Adrenal gland (tissue), 12 donors: Measurements from ENCODE around the gene KLHL29. TPM values are rescaled to one million over a fixed set of nuclear protein-coding genes. Genes with fewer than 3 reads are reported as not detected.

Source experiments
- DNase-seq, 7 donors: peaks; one replicate each; pipeline ENCODE4 v3.0.0-alpha.2; 2019 to 2020
- H3K27ac ChIP-seq, 5 donors: fragments of 200-600 bp; sonication (generic) in 4 of 5; 1 replicate in 3 of 5; 2 replicates in 2 of 5; pipeline versions ENCODE4 v1.5.1 to v1.8.0; 2016 to 2020; ENCODE audit warnings: mild to moderate bottlenecking in 1 of 5
- H3K27me3 ChIP-seq: fragments of 200-600 bp; 2 replicates; pipeline ENCODE4 v1.8.0; 2021
- H3K36me3 ChIP-seq, 2 donors: fragments of 200-600 bp; replicated peaks in 1 of 2; 1 replicate in 1 of 2; 2 replicates in 1 of 2; pipeline versions ENCODE4 v1.5.1 to v1.8.0; 2018 to 2022
- H3K4me1 ChIP-seq, 2 donors: fragments of 200-600 bp; replicated peaks in 1 of 2; 1 replicate in 1 of 2; 2 replicates in 1 of 2; pipeline versions ENCODE4 v1.5.1 to v1.8.0; 2018 to 2021
- H3K4me3 ChIP-seq, 4 donors: fragments of 200-600 bp; sonication (generic) in 3 of 4; one replicate each; pipeline ENCODE4 v1.5.1; 2016 to 2018
- H3K9me3 ChIP-seq, 3 donors: fragments of 200-600 bp; sonication (generic) in 1 of 3; replicated peaks in 1 of 3; 1 replicate in 2 of 3; 2 replicates in 1 of 3; pipeline versions ENCODE4 v1.5.1 to v1.8.0; 2016 to 2021
- POLR2A ChIP-seq, 2 donors: fragments of 450-650 bp; IDR thresholded peaks; one replicate each; pipeline ENCODE4 v1.6.1; 2017; ENCODE audit warnings: antibody characterized with exemption in 2 of 2, mild to moderate bottlenecking in 2 of 2, moderate library complexity in 1 of 2
- WGBS, 4 donors: extraction: QIAGEN DNeasy Blood & Tissue Kit in 2 of 4; methylation state at CpG; one replicate each; pipeline versions ENCODE4 v1.1.5 to v1.1.7; 2013 to 2017; 5-methylcytosine and 5-hydroxymethylcytosine counted together
- intact Hi-C, 2 donors: fragments of 100-400 bp; cut with DNase I; formaldehyde crosslinking; loops; one replicate each; pipeline versions ENCODE4 v1.14.1 to v1.15.0; 2022 to 2023
- polyA plus RNA-seq, 3 donors: library from polyadenylated mRNA; stranded (reverse); fragments of 200-250 nt in 2 of 3; fragments of 350-450 nt in 1 of 3; fragmentation: Illumina TruSeq in 1 of 3; extraction: RNeasy Lipid Tissue Mini Kit (QIAGEN cat#74804) in 1 of 3; gene quantifications; one replicate each; pipeline ENCODE4 v1.2.3, GENCODE V29; 2013 to 2014
- total RNA-seq, 9 donors: library from RNA; depleted of rRNA in 4 of 9; stranded (reverse); fragments of >200 nt in 4 of 9; fragments of 120-200 nt in 1 of 9; fragmentation: NEBNext Ultra II Directional in 1 of 9; extraction: Animal tissue kit (Norgen Biotek cat#: 25700) in 1 of 9; gene quantifications; one replicate each; pipeline versions ENCODE4 v1.1.0 to v1.2.4, GENCODE V29; 2013 to 2023
- TF ChIP-seq, protein P1 (sequence below), 6 experiments: fragments of 450-650 bp in 4 of 6; fragments of 200-600 bp in 2 of 6; sonication (generic) in 1 of 6; IDR thresholded peaks; 1 replicate in 5 of 6; 2 replicates in 1 of 6; pipeline versions ENCODE4 v1.5.1 to v1.8.0; 2016 to 2021; ENCODE audit warnings: antibody characterized with exemption in 6 of 6, mild to moderate bottlenecking in 2 of 6, moderate library complexity in 1 of 6
- donor health status: healthy with polysubstance abuse.
- donor health status: Bipolar disorder and iron deficiency.
- donor health status: DM: yes; HTN: yes; CAD: no.
- donor health status: DM: no; HTN: no; CAD: no.
- donor health status: DM: no; HTN: no; CAD: no.
- donor health status: DM: yes; HTN: yes; CAD: no.

KLHL29 gene
- total and polyA plus RNA-seq, 12 donors = 1.9 to 24.5 (median 15.7) TPM

DNA sequence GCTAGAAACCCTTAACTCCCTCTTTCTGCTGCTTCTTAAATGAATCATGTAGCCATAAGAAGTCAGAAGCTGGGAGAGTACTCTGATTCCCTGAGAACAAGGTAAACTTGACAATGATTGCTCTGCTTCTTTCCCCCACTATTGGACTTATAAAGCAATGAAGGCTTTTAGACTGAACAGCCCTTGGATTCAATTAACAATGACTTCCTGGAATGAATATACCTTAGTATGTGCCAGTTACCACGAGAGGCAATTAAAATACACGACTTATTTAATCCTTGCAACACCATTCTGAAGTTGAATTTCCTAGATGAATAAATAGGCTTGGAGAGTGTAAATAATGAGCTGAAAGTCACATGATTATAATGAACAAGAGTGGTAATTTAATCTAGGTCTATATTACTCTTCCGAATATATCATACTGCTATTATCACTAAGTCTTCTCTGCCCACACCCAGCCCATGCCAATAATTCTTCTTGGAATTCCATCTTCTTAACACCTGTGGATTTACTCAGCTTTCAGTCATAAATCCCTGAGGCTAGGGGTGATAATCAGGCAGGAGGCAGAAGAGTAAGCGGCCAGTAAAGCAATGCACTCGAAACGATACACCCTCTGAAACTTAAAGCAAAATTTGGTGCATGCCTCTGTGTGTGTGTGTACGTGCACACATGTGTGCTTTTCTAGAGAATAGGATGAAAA is 371.8 kb downstream of the KLHL29 start:
- H3K9me3 ChIP-seq = no peaks in the 10 kb centered on the region
- H3K27me3 ChIP-seq = no peaks in the 10 kb centered on the region
- WGBS, 4 donors = 95 to 96% (median 95%) methylated on average over 7 of the region's 7 CpGs
- no peak for TF ChIP-seq POLR2A (IDR thresholded peaks at IDR 0.05)
- TF ChIP-seq, protein P1, sequence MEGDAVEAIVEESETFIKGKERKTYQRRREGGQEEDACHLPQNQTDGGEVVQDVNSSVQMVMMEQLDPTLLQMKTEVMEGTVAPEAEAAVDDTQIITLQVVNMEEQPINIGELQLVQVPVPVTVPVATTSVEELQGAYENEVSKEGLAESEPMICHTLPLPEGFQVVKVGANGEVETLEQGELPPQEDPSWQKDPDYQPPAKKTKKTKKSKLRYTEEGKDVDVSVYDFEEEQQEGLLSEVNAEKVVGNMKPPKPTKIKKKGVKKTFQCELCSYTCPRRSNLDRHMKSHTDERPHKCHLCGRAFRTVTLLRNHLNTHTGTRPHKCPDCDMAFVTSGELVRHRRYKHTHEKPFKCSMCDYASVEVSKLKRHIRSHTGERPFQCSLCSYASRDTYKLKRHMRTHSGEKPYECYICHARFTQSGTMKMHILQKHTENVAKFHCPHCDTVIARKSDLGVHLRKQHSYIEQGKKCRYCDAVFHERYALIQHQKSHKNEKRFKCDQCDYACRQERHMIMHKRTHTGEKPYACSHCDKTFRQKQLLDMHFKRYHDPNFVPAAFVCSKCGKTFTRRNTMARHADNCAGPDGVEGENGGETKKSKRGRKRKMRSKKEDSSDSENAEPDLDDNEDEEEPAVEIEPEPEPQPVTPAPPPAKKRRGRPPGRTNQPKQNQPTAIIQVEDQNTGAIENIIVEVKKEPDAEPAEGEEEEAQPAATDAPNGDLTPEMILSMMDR (IDR thresholded peaks at IDR 0.05) = no peak
- intact Hi-C loops = no loop called here
- no peak for DNase-seq
- H3K27ac ChIP-seq = no peak overlapping the region
- peaks cover 0 to 4% of the 10 kb centered on the region in 2 donors for H3K36me3 ChIP-seq
- no peak overlapping the region for H3K4me3 ChIP-seq
- H3K4me1 ChIP-seq = peaks cover 0 to 8% of the 10 kb centered on the region in 2 donors

DNA sequence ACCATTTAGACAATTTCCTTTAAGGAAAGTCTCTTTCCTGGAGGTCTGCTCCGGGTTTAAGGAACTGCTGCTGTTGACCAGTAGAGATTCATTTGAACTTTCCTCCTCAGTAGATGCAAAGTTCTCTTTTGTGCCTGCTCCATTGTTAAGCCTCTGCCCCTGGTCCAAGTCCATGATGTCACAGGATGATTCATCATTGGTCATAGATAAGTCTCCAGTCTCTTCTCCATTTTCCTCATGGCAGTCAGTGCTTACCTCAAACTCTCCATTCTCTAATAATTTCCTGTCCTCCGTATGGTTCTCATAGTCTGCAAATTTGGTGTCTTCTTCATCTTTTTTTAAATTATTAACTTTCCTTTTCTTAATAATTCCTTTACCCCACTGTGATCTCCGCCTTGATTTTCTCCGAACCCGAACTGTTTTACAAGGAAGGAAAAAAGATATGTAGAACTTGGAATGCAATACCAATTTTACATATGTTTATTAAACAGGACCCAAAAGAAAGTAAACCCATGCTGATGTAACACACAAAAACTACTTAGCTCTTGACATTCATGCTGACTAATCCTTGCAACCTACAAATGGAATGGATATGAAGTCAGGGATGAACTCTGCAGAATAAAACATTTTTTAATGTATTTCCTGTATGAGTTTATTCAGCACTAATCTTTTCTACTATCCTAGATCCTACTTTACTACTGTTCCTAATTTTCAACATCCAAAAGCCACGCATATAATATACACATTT is 372.9 kb downstream of the KLHL29 start:
- no peaks in the 10 kb centered on the region for H3K27me3 ChIP-seq
- no peak overlapping the region for H3K27ac ChIP-seq
- H3K36me3 ChIP-seq = peaks cover 0 to 4% of the 10 kb centered on the region in 2 donors
- TF ChIP-seq, protein P1 (IDR thresholded peaks at IDR 0.05) = no peak
- TF ChIP-seq POLR2A (IDR thresholded peaks at IDR 0.05) = no peak
- no peaks in the 10 kb centered on the region for H3K9me3 ChIP-seq
- intact Hi-C loops = no loop called here
- DNase-seq = peak in 4 of 7 donors; percentile 17 to 31 (median 23)
- WGBS, 4 donors = 87 to 91% (median 89%) methylated on average over 6 of the region's 6 CpGs
- no peak overlapping the region for H3K4me3 ChIP-seq
- H3K4me1 ChIP-seq = peaks cover 8 to 18% of the 10 kb centered on the region in 2 donors
